ENCODE data around the gene LACTBL1. TPM values are rescaled to one million over a fixed set of nuclear protein-coding genes. Genes with fewer than 3 reads are reported as not detected.
A peak's percentile ranks its signal among the peaks of the same experiment; 100 is the strongest.

Gene LACTBL1
- total and polyA plus RNA-seq, 2 of the 8 experiments (the other 6 are each of a cell fraction or from before 2014, with no cell fraction given): not detected

DNA sequence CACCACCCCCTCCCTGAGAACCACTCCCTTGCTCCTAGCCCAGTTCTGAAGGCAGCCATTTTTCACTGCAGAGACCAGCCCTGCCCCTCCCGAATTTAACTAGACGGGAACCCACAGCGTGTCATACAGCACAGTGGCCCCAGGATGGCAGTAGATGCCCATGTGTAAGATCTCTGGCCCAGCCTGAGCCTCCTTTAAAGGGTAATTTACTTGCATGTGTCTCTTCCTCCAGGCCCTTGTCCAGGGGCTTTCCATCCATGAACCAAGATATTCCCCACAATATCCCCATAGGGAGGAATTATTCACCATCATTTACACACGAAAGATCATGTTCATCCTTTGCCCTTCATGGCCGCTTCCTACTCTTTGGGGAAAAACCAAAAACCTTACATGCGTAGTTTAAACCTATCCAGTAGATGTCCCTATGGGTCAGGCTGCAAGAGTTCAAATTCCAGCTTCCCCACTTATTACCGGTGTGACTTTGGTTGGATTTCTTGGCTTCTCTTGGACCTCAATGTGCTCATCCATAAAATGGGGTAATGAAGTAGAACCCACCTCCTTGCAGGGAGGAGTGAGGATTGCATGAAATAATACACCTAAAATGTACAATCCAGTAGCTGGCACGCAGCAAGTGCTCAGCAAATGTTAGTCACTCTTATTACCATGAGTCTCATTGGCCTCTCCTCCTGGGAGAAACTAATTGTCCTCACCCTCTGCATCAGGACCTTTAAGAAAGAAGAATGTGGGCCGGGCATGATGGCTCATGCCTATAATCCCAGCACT, 4.0 kb upstream of the LACTBL1 start:
- no peak overlapping the region for H3K23ac ChIP-seq (ENCODE audit: insufficient read length)
- H2BK5ac ChIP-seq (ENCODE audit: low read depth, low read length): peak overlapping the region; percentile 87
- DNase-seq (ENCODE audit: low read depth in 1 of 2, low spot score in 2 of 2) (peak; percentile 57 to 79), FAIRE-seq (peak; percentile 84)
- H2AFZ ChIP-seq (ENCODE audit: low read length): peak overlapping the region; percentile 93
- no peak overlapping the region for H3K4me3 ChIP-seq (ENCODE audit: extremely low read depth in 1 of 4, insufficient read depth in 2 of 4, low read depth in 3 of 4, low read length in 4 of 4)
- ChIA-PET POLR2A (ENCODE audit: partially characterized antibody) (interaction anchor here (0.5 to 0.9 kb wide), 2 partner anchors 43 to 100 kb away, joined by 3 to 4 read pairs; partner anchors contain the start of gene KDM1A), CTCF (ENCODE audit: partially characterized antibody) (interaction anchor here (0.5 to 2.2 kb wide), 20 partner anchors 8 to 213 kb away, joined by 3 to 17 read pairs (median 4); no protein-coding TSS in a partner anchor)
- H3K9me3 ChIP-seq (ENCODE audit: insufficient read depth in 2 of 2, low read depth in 1 of 2, low read length in 1 of 2): no peaks in the 10 kb centered on the region
- 47% methylated on average over 9 of the region's 9 CpGs; no CpG with 5 or more reads in 1 of the 2 experiments for WGBS, 2 experiments (ENCODE audit: extremely low coverage in 1 of 2, insufficient coverage in 1 of 2, insufficient read length in 1 of 2, insufficient replicate concordance in 2 of 2, low coverage in 1 of 2, low lambda C conversion rate in 2 of 2, missing lambda C conversion rate in 1 of 2)
- no peaks in the 10 kb centered on the region for H3K79me1 ChIP-seq (ENCODE audit: low read depth, low read length)
- H3K36me3 ChIP-seq (ENCODE audit: control insufficient read depth in 2 of 4, insufficient read depth in 4 of 4, low read length in 3 of 4): no peaks in the 10 kb centered on the region
- no peak overlapping the region for H4K5ac ChIP-seq (ENCODE audit: insufficient read length, low read depth, low read length)
- no peak overlapping the region for H3K56ac ChIP-seq (replicated peaks; ENCODE audit: insufficient read length, low read depth, low read length)
- no peaks in the 10 kb centered on the region for H3K23me2 ChIP-seq (ENCODE audit: low read depth, low read length)
- H3K79me2 ChIP-seq (ENCODE audit: control insufficient read depth in 1 of 2, insufficient read depth in 2 of 2, low read length in 2 of 2): no peaks in the 10 kb centered on the region
- H2BK15ac ChIP-seq (ENCODE audit: low read length): no peak overlapping the region
- peak overlapping the region; percentile 82; the same call in 1 of the 2 replicates for H2BK12ac ChIP-seq (ENCODE audit: low read depth, low read length)
- no peak overlapping the region for H2BK120ac ChIP-seq (replicated peaks; ENCODE audit: low read depth, low read length)
- no peak overlapping the region for H2AK5ac ChIP-seq (ENCODE audit: low read depth, low read length)
- no peak overlapping the region for H4K91ac ChIP-seq (replicated peaks; ENCODE audit: insufficient read length, low read length)
- H3K4me1 ChIP-seq (replicated peaks in 1 of 4; ENCODE audit: control insufficient read depth in 3 of 4, insufficient read depth in 4 of 4, low read length in 3 of 4): no peaks in the 10 kb centered on the region
- peak overlapping the region in 1 of 2 experiments; percentile 5; a peak in 1 of 4 replicates for H3K4me2 ChIP-seq (ENCODE audit: insufficient read depth in 1 of 2, low read depth in 2 of 2, low read length in 2 of 2)
- no peak overlapping the region for H2BK20ac ChIP-seq (ENCODE audit: low read length)
- no peak overlapping the region for H3K27ac ChIP-seq (ENCODE audit: low read depth, low read length)
- no peak overlapping the region for H4K8ac ChIP-seq (ENCODE audit: extremely low read depth, insufficient read depth, low read length)
- no peak overlapping the region for H3K9ac ChIP-seq (replicated peaks in 1 of 4; ENCODE audit: extremely low read depth in 1 of 4, low read depth in 3 of 4, low read length in 3 of 4)
- no peak overlapping the region for H3K4ac ChIP-seq (replicated peaks; ENCODE audit: insufficient read length, low read depth, low read length)
- H3K18ac ChIP-seq (ENCODE audit: extremely low read depth, low read length): no peak overlapping the region; the same call in 1 of the 2 replicates
- no peaks in the 10 kb centered on the region for H4K20me1 ChIP-seq (replicated peaks in 1 of 2; ENCODE audit: control insufficient read depth in 1 of 2, insufficient read depth in 2 of 2, low read length in 2 of 2)
- no peaks in the 10 kb centered on the region for H3K27me3 ChIP-seq (replicated peaks in 1 of 4; ENCODE audit: control insufficient read depth in 3 of 4, extremely low read depth in 1 of 4, insufficient read depth in 3 of 4, low read length in 3 of 4)
- no peak overlapping the region for H3K14ac ChIP-seq (ENCODE audit: insufficient read length)
- TF ChIP-seq CHD1 (IDR thresholded peaks at IDR 0.05; ENCODE audit: low read depth, low read length) (no peak), SP1 (IDR thresholded peaks at IDR 0.05; ENCODE audit: low read depth, low read length) (no peak), JUN (IDR thresholded peaks at IDR 0.05; ENCODE audit: low read depth, low read length) (no peak), TEAD4 (IDR thresholded peaks at IDR 0.05; ENCODE audit: low read depth, low read length) (peak; percentile 44; the same call in 1 of the 2 replicates), CEBPB (IDR thresholded peaks at IDR 0.05; ENCODE audit: low read depth, low read length) (no peak), SIRT6 (IDR thresholded peaks at IDR 0.05; ENCODE audit: low read length) (no peak), TAF7 (optimal IDR thresholded peaks at IDR 0.05; ENCODE audit: borderline replicate concordance, low read depth, low read length) (no peak), RBBP5 (IDR thresholded peaks at IDR 0.05; ENCODE audit: borderline replicate concordance, low read depth, low read length) (no peak), KDM4A (IDR thresholded peaks at IDR 0.05; ENCODE audit: low read depth, low read length, severe bottlenecking) (no peak), RXRA (IDR thresholded peaks at IDR 0.05; ENCODE audit: insufficient read depth, low read depth, low read length) (no peak)

Data from H1 (cell line).